Spinal cord (tissue), 10 donors: Measurements from ENCODE around the gene FABP6. TPM values are rescaled to one million over a fixed set of nuclear protein-coding genes. Genes with fewer than 3 reads are reported as not detected.
A peak's percentile ranks its signal among the peaks of the same experiment; 100 is the strongest.
"Not testable (repeated sequence)": the region's sequence is repeated elsewhere in the genome, so short reads cannot be mapped to it uniquely, and the experiment has no call there.

Experiments
- DNase-seq, 6 donors: peaks; one replicate each; pipeline versions ENCODE4 v3.0.0 to v3.0.0-alpha.2; 2013 to 2015; ENCODE audit warnings: low spot score in 6 of 6, low read depth in 4 of 6
- H3K27ac ChIP-seq: one replicate; pipeline ENCODE4 v1.5.1; 2013; ENCODE audit warnings: low read depth, low read length, control low read depth
- H3K27me3 ChIP-seq: one replicate; pipeline ENCODE4 v1.6.1; 2013; ENCODE audit warnings: low read length; ENCODE audit not compliant: control insufficient read depth, insufficient read depth
- H3K36me3 ChIP-seq: one replicate; pipeline ENCODE4 v1.6.1; 2013; ENCODE audit warnings: low read length; ENCODE audit not compliant: control insufficient read depth, insufficient read depth
- H3K4me1 ChIP-seq: one replicate; pipeline ENCODE4 v1.6.1; 2013; ENCODE audit warnings: low read length; ENCODE audit not compliant: control insufficient read depth, insufficient read depth
- H3K4me3 ChIP-seq: one replicate; pipeline ENCODE4 v1.5.1; 2013; ENCODE audit warnings: low read depth, low read length, control low read depth
- H3K9me3 ChIP-seq: one replicate; pipeline ENCODE4 v1.6.1; 2013; ENCODE audit warnings: low read length; ENCODE audit not compliant: control insufficient read depth, insufficient read depth
- WGBS: methylation state at CpG from one replicate; pipeline ENCODE4 v1.1.5; 2013; ENCODE audit warnings: missing lambda C conversion rate; ENCODE audit not compliant: insufficient coverage; 5-methylcytosine and 5-hydroxymethylcytosine counted together
- polyA plus RNA-seq, 2 donors: library from polyadenylated mRNA; unstranded; fragments of 120-200 nt; gene quantifications; one replicate each; pipeline ENCODE4 v1.2.1, GENCODE V29; 2013; ENCODE audit not compliant: insufficient read length in 2 of 2
- total RNA-seq, 2 donors: library from RNA; depleted of rRNA in 1 of 2; stranded (reverse); fragments of 120-200 nt in 1 of 2; fragments of >200 nt in 1 of 2; gene quantifications; one replicate each; pipeline versions ENCODE4 v1.2.3 to v1.2.4, GENCODE V29; 2013 to 2014
- donor health status: healthy.

The FABP6 gene
- total and polyA plus RNA-seq, 4 donors: 2.8 to 6.4 (median 3.9) TPM

DNA sequence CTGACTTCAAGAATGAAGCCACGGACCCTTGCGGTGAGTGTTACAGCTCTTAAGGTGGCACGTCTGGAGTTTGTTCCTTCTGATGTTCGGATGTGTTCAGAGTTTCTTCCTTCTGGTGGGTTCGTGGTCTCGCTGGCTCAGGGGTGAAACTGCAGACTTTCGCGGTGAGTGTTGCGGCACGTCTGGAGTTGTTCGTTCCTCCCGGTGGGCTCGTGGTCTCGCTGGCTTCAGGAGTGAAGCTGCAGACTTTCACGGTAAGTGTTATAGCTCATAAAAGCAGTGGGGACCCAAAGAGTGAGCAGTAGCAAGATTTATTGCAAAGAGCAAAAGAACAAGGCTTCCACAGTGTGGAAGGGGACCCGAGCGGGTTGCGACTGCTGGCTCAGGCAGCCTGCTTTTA lies 36.2 kb upstream of the FABP6 start:
- H3K27ac ChIP-seq, H3K36me3 ChIP-seq, H3K27me3 ChIP-seq, DNase-seq, H3K9me3 ChIP-seq, H3K4me3 ChIP-seq: not testable (repeated sequence)
- H3K4me1 ChIP-seq: peaks cover 17% of the 10 kb centered on the region
- 69% methylated on average over 11 of the region's 18 CpGs for WGBS

DNA sequence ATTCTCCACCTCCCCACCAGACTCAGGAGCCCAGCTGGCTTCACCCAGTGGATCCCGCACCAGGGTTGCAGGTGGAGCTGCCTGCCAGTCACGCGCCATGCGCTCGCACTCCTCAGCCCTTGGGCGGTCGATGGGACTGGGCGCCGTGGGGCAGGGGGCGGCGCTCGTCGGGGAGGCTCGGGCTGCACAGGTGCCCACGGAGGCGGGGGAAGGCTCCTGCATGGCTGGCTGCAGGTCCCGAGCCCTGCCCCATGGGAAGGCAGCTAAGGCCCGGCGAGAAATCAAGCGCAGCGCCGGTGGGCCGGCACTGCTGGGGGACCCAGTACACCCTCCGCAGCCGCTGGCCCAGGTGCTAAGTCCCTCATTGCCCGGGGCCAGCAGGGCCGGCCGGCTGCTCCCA lies 35.5 kb upstream of the FABP6 start:
- H3K4me3 ChIP-seq, H3K27me3 ChIP-seq, H3K9me3 ChIP-seq, H3K36me3 ChIP-seq, DNase-seq, H3K27ac ChIP-seq: not testable (repeated sequence)
- 97% methylated on average over 25 of the region's 28 CpGs for WGBS
- peaks cover 16% of the 10 kb centered on the region for H3K4me1 ChIP-seq

DNA sequence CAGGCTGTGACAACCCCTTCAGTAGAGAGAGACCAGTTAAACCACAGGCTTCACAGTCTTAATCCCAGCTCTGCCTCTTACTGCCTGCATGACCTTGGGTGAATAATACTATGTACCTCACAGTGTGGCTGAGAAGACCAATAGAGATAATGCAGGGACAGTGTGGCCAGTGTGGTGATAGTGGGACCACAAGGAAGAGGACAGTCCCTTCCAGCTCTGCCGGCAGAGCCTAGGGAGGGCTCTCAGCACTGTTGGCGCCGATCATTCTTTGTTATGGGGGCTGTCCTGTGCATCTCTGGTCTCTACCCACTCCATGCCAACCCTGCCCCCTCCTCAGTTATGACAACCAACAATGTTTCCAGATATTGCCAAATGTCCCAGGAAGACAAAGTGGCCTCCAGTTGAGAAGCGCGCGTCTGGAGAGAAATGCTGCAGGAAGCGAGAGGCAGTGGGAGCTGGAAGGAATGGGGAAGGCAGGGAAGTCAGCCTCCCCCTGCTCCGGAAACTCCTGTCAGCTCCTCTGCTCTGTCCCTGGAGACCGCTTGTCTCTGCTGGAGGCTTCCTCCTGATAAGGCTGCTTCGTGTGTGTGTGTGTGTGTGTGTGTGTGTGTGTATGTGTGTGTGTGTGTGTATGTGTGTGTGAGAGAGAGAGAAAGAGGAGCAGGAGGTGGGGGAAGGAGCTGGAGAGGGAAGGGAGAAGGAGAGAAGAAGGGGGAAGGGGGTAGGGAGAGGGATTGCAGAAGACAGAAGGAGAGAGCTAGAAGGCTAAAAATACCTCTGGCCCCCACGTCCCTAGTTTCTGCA lies 31.8 kb upstream of the FABP6 start:
- H3K4me3 ChIP-seq: no peak overlapping the region
- peaks cover 27% of the 10 kb centered on the region for H3K4me1 ChIP-seq
- peak in 2 of 6 donors; percentile 39 to 86 for DNase-seq
- 28% methylated on average over 7 of the region's 11 CpGs for WGBS
- no peaks in the 10 kb centered on the region for H3K36me3 ChIP-seq
- H3K9me3 ChIP-seq: no peaks in the 10 kb centered on the region
- H3K27ac ChIP-seq: no peak overlapping the region
- H3K27me3 ChIP-seq: no peaks in the 10 kb centered on the region

DNA sequence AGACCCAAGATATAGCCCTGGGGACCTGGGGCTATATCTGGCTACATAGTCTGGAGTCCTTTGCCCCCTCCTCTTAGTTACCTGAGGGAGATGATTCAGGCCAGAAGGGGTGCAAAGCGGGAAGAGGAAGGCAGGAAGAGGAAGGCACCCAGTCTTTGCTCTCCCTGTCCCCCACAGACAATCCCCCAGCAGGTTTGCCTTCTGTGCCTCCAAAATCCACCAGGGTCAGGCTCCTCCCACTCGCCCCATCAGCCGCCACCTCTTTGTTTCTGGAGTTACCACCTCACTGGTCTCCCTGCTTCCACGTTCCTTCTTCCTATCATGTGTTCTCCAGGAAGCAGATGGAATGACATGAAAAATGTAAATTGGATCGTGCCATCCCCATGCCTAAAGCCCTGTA lies 31.2 kb upstream of the FABP6 start:
- Histone ChIP-seq H3K27ac (no peak overlapping the region), H3K4me1 (peaks cover 27% of the 10 kb centered on the region), H3K4me3 (no peak overlapping the region), H3K9me3 (no peaks in the 10 kb centered on the region), H3K36me3 (no peaks in the 10 kb centered on the region), H3K27me3 (no peaks in the 10 kb centered on the region)
- peak in 1 of 6 donors; percentile 29 for DNase-seq
- 77% methylated on average over 3 of the region's 5 CpGs for WGBS

DNA sequence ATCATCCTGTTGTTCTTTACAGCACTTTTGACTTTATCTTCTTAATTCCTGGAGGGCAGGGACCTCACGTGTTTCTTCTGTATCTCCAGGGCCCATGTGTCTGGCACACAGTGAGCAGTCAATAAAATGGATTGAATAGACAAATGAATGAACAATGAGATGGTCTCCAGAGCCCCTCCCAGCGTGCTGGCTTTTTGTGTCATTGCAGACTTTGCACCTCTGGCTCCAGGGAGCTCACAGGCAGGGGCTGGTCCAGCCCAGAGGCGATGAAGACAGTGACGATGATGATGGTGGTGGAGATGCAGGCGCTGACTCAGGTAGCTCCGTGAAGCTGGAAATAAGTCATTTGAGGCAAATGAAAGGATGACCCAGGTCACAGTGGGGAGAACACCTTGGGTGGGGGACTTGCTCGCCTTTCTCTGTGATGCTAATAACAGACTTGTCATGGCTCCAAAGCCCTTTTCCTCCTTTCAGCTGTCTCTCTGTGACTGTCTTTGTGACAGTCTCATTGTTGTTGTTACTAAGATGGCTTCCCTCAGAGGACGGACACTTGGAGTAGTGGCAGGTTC lies 30.4 kb upstream of the FABP6 start:
- no peaks in the 10 kb centered on the region for H3K27me3 ChIP-seq
- no peaks in the 10 kb centered on the region for H3K36me3 ChIP-seq
- peaks cover 27% of the 10 kb centered on the region for H3K4me1 ChIP-seq
- H3K4me3 ChIP-seq: peak overlapping the region; percentile 29
- H3K9me3 ChIP-seq: no peaks in the 10 kb centered on the region
- DNase-seq: peak in 1 of 6 donors; percentile 67
- 45% methylated on average over 6 of the region's 8 CpGs for WGBS
- H3K27ac ChIP-seq: no peak overlapping the region

DNA sequence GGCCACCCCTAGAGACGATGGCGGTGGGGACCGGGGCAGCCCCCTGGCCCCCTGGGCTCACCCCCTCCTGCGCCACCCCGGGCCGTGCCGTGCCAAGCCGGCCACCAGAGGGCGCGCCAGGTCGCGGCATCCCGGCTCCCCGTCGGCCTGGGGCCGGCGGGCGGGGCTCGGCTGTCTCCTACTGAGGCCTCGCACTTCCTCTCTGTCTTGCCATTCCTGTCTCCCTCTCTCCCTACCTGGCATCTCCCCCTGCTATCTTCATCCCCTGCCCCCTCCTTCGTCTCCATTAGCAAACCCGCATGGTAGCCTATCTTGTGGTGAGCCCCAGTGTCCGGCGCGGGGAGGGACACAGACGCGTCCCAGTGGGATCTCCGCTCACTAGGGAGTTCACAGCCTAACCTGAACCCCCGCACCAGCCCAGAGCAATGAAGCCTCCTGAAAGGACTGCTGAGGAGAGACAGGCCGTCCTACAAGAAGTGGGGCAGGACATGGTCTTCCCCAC lies 29.8 kb upstream of the FABP6 start:
- Histone ChIP-seq H3K4me3 (peak overlapping the region; percentile 44), H3K27me3 (no peaks in the 10 kb centered on the region), H3K4me1 (peaks cover 27% of the 10 kb centered on the region), H3K9me3 (no peaks in the 10 kb centered on the region), H3K36me3 (no peaks in the 10 kb centered on the region), H3K27ac (no peak overlapping the region)
- DNase-seq: peak in 4 of 6 donors; percentile 35 to 87 (median 62)
- 4% methylated on average over 26 of the region's 30 CpGs for WGBS

DNA sequence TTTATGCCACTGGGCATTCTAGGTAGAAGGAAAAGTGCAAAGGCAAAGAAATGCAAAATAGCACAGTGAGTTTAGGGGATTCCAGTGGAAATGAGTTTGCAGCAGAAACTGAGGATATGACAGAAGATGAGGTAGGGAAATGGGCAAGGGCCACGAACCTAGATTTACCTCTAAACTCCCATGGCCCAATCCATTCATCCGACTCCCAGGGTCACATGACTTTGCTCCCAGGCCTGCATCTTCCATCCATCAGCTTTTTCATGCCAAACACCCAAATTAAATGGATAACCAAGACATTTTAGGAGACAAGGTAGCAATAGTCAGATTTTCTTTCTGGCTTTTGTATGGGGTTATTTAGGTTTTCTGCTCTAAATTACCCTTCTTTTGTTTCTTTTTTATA lies 22.2 kb upstream of the FABP6 start:
- no peaks in the 10 kb centered on the region for H3K27me3 ChIP-seq
- no peaks in the 10 kb centered on the region for H3K36me3 ChIP-seq
- H3K4me3 ChIP-seq: no peak overlapping the region
- no peak for DNase-seq
- H3K27ac ChIP-seq: no peak overlapping the region
- no peaks in the 10 kb centered on the region for H3K4me1 ChIP-seq
- H3K9me3 ChIP-seq: no peaks in the 10 kb centered on the region
- WGBS: no CpG with 5 or more reads among the region's 2 CpGs

DNA sequence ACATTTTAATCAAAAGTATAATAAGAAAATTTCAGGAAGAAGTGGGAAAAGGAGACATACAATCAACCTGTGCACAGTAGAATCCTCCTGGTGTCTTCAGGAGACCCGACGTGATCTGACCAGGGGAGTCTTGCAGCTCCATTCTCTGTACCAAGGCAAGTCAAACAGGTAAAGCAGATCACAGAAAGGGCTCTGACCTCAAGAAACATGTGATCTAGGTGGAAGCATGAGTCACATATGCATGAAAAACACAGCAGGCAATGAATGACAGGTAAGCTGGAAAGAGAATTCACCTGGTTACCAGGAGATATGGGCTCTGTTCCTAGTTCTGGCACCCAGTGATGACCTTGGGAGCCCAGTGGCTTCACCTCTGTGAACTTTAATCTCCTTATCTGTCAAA lies 19.4 kb upstream of the FABP6 start:
- WGBS: 92% methylated on average over 2 of the region's 2 CpGs
- Histone ChIP-seq H3K4me1 (no peaks in the 10 kb centered on the region), H3K36me3 (no peaks in the 10 kb centered on the region), H3K27me3 (no peaks in the 10 kb centered on the region), H3K9me3 (no peaks in the 10 kb centered on the region), H3K27ac (no peak overlapping the region), H3K4me3 (no peak overlapping the region)
- DNase-seq: no peak

DNA sequence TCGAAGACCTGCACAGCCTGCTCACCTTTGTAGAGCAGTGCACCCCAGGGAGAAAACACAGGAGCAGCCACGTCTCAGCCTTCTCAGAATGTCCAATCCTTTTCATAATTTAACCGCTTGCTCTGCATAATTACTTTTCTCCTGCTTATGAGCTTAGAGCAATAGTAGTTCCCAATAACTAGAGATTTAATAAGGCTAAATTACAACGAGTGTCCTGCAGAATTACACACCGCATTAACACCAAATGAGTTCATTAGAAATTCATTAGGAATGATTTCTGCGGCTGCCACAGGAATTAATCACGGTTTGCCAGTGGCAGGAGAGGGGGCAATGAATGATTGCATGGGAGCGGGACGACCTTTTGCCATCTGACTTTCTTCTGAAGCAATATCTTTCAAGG lies 18.7 kb upstream of the FABP6 start:
- no peak overlapping the region for H3K27ac ChIP-seq
- no peaks in the 10 kb centered on the region for H3K9me3 ChIP-seq
- H3K27me3 ChIP-seq: no peaks in the 10 kb centered on the region
- peak in 1 of 6 donors; percentile 79 for DNase-seq
- no peak overlapping the region for H3K4me3 ChIP-seq
- no peaks in the 10 kb centered on the region for H3K4me1 ChIP-seq
- WGBS: 51% methylated on average over 4 of the region's 9 CpGs
- H3K36me3 ChIP-seq: no peaks in the 10 kb centered on the region

DNA sequence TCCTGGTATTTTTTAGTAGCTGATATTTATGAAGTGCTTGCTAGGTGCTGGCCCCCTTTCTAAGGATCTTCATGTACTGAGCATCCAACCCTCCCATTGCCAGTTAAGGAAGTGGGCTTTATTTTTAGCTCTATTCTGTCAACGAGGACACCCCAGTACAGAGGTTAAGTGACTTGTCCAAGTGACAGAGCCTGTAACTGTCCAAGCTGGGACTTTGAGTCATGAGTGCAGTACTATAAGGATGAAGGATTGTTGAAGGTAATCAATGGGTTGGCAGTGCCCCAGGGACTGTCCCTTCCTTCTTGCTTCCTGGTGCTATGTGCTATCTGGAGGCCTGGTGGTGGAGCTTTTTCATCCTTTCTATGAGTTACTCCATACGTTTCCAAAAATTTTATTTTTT lies 18.0 kb upstream of the FABP6 start:
- WGBS: 57% methylated on average over 1 of the region's 2 CpGs
- DNase-seq: no peak
- H3K36me3 ChIP-seq: no peaks in the 10 kb centered on the region
- H3K9me3 ChIP-seq: no peaks in the 10 kb centered on the region
- no peaks in the 10 kb centered on the region for H3K4me1 ChIP-seq
- H3K4me3 ChIP-seq: no peak overlapping the region
- H3K27ac ChIP-seq: no peak overlapping the region
- no peaks in the 10 kb centered on the region for H3K27me3 ChIP-seq
